GM18873 (cell line): ENCODE results near the gene FAM200B.

Experiments
- ATAC-seq: cut with Tn5 transposase; IDR thresholded peaks from one replicate; pipeline ENCODE4 v1.9.1; 2021; ENCODE audit warnings: mild to moderate bottlenecking, moderate library complexity, moderate number of reproducible peaks; ENCODE audit not compliant: unreplicated experiment, low FRiP score

Gene FAM200B

GRCh38 chr4:15681372-15682241 lies at the start of gene FAM200B:
Gene FAM200B (plus strand): TSS chr4:15681827. CDS start chr4:15686978, 5,151 bp downstream.
- peak; percentile 90 for ATAC-seq

DNA sequence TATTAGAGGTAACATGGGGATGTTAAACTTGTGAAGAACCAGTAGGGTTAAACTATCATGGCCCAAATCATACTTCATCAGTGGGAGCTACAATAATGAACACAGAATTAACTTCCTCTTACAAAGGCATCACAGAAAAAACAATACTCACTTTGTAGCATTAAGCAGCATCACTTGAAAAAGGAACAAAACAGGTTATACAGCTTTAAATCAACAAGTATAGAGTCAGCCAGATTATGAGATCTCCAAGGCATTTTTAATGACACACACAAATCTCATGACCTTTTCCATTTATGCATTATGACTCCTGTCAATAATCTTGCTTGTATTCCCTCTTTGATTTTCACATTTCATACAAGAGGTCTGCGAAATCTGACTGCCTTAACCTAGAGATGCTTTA lies 44.8 kb upstream of the FAM200B start:
- no peak for ATAC-seq

- ATAC-seq, result no peak
Measured at GRCh38 chr4:15638418-15638817, 43.2 kb upstream of the FAM200B start.

- no peak for ATAC-seq
Measured at GRCh38 chr4:15648600-15648999, 33.0 kb upstream of the FAM200B start.

GRCh38 chr4:15649914-15650545 lies 31.6 kb upstream of the FAM200B start:
- ATAC-seq, result peak; percentile 47

GRCh38 chr4:15651676-15652075 lies 30.0 kb upstream of the FAM200B start:
- ATAC-seq, result no peak

DNA sequence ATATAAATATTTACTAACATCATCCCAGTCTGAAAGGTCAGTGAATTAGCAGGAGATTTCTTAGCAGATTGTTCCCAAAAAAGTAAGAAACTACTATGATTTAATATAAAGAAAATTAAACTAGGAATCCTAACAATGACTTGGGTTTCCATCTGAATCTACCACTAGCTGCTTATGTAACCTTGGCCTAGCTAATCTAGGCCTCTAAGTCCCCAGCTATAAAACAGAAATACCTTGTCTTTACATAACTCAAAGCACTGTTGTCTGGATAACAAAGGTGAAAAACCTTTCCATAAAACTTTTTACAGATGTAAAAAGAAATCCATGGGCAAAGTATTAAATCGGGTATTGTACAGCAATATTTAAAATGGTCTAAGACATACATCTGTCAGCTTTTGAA lies 29.4 kb upstream of the FAM200B start:
- no peak for ATAC-seq

DNA sequence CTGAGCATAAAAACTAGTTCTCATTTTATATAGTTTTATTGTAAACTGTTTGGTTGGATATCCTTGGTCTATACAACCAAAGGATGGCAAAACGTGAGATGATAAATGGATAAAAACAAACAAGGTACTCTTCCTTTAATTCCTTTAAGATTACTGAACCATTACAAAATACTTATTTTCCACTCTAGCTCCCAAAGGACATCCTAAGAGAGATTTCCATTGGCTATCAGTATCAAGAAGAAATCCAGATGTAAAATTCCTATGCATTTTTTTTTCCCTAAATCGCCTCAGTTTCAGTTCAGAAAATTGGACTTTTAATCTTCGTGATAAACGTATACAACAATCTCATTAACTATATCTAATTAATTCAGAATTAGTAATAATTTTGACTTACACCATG lies 28.8 kb upstream of the FAM200B start:
- ATAC-seq, result no peak

- ATAC-seq, result no peak
Measured at GRCh38 chr4:15653420-15653819, 28.2 kb upstream of the FAM200B start.

DNA sequence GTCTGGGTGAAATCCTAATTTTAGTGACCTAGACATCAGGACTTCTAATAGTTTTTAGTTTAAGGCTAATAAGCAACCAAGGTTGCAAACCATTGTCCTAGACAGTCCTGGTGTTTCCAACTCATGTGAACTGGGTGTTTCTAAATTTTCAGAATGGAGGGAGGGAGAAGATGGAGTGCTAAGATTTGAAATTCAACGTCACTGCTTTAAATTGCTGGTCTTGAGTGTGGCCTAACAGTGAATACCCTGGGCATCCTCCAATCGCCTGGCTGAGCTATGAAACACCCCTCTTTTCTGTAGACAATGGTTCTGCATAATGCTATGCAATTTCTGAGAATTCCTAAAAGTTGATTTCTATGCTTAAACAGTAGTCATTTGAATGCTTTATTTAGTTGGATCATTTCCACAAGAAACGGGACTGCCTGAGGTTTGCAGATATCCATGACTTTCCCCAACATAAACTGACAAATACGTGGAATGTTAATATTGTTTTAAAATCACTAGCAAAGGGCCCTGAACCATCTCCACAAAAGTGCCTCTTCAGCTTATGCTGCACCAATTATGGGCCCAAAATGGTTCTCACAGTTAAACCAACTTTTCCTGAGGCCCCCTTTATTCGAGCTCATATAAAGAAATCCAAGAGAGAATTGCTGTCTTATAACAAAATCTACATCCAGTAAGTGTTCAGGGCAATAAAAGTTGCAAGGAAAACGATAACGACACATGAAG lies 27.6 kb upstream of the FAM200B start:
- no peak for ATAC-seq

DNA sequence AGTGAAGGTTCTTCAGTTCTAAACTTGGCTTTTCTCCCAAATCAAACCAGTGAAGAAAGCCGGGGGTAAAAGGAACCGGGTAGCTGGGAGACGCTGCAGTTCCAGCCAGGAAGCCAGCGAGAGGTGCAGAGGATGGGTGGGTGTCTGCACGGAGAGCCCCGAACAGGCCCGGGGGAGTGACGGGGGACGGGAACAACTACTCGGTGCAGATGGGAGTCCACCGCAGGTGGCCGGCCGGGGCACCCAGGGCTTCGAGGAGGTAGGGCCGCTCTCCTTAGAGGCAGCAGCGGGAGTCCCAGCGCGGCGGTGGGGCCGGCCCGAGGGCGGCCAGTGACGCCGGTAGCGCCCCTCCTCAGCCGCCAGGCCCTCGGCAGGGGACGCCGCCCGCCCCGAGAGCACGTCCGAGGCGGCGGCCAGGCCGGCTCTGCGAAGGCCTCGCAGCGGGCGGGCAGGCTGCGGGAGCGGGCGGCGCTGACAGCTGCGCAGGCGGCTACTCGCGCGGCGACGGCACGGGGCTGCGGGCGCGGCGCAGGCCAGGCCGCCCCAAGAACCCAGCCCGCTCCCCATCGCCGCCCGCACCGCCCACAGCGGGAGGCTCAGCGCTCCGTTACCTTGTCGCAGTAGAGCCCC lies 26.9 kb upstream of the FAM200B start:
- peak; percentile 44 for ATAC-seq

DNA sequence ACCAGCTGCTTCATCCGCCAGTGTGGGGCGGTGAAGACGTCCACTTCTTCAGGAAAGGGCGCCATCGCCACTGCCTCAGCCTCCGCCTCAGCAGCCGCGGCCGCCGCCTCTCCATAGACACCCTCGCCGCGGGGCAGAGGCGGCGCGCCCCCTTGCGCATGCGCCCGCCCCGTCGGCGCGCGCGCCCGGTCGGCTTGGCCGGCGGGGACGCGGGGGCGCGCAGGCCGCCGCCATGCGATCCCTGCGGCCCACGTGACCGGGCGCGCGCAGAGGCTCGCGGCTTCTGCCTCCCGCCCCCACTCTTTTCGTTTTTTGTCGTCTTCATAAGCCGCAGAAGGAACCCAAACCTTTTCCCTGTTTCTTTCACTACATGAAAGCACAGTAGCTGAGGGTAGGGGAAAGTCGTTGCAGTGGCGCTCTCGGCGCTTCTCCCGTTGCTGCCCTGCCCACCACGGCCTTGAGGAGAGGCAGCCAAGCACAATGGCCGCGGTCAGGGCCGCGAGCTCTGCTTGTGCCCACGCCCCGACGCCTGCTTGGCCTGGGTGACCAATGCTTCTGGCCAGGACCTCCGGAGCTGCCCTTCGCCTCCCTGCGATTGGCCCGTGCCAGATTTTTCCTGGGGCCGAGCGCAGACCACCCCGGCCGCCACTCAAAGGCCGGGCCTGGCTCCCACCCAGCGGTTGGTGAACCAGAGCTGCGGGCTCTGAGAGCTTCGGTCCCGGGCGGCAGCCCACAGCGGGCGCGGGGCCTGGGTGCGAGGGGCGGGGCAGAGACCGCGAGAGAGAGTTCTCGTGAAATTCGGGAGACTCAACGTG lies 26.2 kb upstream of the FAM200B start, which contains the start of gene FBXL5:
Gene FBXL5 (minus strand): TSS at position 135 of the 815 bp plus-strand sequence. CDS start 70 bp downstream, at position 65.
- ATAC-seq, result peak; percentile 53

GRCh38 chr4:15656038-15656470 lies 25.6 kb upstream of the FAM200B start:
- ATAC-seq, result no peak

DNA sequence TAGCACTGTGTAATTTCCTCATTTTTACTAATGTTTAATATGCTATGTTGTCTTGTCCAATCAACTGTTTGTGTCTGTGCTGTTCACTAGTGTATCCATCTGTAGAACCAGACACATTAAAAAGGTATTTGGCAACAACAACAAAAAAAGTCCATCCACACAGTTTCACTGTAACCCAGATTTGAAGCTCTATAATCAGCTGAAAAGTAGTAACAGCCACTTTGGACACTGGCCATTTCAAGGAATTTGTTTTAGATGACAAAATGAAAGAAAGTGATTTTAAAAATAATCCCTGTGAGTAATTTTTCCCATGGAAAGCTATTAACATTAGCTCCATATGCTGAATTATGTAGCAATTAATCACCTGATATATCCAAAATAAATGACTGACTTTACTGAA lies 24.3 kb upstream of the FAM200B start:
- ATAC-seq, result no peak

DNA sequence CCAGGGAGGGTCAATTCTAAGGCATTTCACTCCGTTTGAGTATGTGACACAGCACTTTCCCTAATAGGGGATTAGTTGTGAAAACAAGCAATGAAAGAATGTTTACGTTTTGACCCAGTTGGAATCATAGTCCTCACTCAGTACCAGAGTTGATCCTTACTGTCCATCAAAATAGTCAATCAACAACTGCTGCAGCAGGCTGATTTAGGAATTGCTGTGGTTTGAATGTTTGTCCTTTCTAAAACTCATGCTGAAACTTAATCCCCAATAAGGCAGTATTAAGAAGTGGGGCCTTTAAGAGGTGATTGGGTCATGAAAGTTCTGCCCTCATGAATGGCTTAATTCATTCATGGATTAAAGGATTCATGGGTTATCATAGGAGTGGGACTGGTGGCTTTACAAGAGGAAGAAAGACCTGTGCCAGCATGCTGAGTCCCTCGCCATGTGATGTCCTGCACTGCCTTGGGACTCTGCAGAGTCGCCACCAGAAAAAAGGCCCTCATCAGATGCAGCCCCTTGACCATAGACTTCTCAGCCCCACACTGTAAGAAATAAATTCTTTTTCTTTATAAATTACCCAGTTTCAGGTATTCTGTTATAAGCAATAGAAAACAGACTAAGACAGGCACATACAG lies 23.4 kb upstream of the FAM200B start:
- no peak for ATAC-seq

DNA sequence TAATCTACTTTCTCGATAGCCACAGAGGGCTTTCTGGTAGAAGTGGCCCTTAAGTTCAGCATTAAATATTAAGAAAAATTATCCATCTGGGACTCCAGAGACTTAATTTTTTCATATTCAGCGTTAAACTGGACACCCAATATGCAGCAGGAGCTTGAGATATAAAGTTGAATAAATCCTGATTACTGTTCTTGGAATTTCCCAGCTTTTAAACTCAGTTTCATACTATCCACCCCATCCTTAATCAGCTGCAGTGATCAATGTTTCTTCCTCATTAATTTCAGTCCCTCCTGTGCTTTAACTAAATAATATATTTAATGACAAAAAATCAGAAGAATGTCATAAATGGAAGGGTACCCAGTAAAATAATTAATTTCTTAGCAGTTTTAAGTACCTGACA lies 22.8 kb upstream of the FAM200B start:
- ATAC-seq, result no peak

DNA sequence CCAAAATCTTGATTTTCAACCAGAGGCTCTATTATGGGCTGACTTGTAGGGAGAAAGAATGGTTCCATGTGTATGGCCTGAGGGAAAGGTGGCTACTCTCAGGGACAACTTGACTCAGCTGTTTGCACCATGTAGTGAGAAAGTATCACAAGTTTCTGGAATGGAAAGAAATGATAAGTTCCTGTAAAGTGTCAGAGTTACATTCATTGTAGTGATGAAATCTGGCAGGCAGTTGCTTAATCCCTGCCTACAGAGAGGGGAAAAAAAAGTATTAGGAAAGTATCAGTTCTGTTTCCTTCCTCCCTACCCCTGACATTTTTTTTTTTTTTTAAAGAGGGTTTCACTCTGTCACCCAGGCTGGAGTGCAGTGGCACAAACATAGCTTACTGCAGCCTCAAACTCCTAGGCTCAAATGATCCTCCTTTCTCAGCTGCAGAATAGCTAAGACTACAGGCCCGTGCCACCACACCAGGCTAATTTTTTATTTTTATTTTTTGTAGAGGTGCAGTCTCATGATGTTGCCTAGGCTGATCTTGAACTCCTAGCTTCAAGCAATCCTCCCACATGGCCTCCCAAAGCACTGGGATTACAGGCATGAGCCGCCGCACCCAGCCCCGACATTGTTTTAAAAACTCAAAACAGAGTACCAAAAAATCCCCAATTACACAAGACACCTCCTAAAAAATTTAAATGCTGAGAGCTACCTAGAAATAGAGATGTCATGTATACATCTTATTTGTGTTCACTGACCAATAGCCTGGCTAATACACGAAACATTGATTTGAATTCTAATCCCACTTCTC lies 21.7 kb upstream of the FAM200B start:
- ATAC-seq, result no peak

GRCh38 chr4:15665753-15666365 lies 15.8 kb upstream of the FAM200B start:
- no peak for ATAC-seq
